Limb (tissue), 2 donors: ENCODE measurements around the gene LTBP1.
"Not testable (repeated sequence)": the region's sequence is repeated elsewhere in the genome, so short reads cannot be mapped to it uniquely, and the experiment has no call there.

Experiments
- DNase-seq, 2 donors: peaks; one replicate each; pipeline ENCODE4 v3.0.0-alpha.2; 2016; ENCODE audit errors: extremely low spot score in 2 of 2

The LTBP1 gene

GRCh38 chr2:32946314-32947075 is at the start of gene LTBP1:
LTBP1 (plus strand) TSS chr2:32946953; CDS start chr2:32947325, 372 bp downstream.
- DNase-seq = peak; percentile 64 to 85

- no peak for DNase-seq
Observed at GRCh38 chr2:32900246-32900973, 46.3 kb upstream of the LTBP1 start.

GRCh38 chr2:32901313-32901712 is 45.4 kb upstream of the LTBP1 start:
- no peak for DNase-seq

- DNase-seq = no peak
Observed at GRCh38 chr2:32902174-32902573, 44.6 kb upstream of the LTBP1 start.

- no peak for DNase-seq
Observed at GRCh38 chr2:32902986-32903385, 43.8 kb upstream of the LTBP1 start.

GRCh38 chr2:32904074-32904473 is 42.7 kb upstream of the LTBP1 start:
- no peak for DNase-seq

GRCh38 chr2:32904751-32905150 is 42.0 kb upstream of the LTBP1 start:
- DNase-seq = no peak

- no peak for DNase-seq
Observed at GRCh38 chr2:32905270-32905669, 41.5 kb upstream of the LTBP1 start.

GRCh38 chr2:32910883-32911598 is 35.7 kb upstream of the LTBP1 start:
- DNase-seq = no peak

GRCh38 chr2:32915694-32916093 is 31.1 kb upstream of the LTBP1 start:
- no peak for DNase-seq

- no peak for DNase-seq
Observed at GRCh38 chr2:32918774-32919173, 28.0 kb upstream of the LTBP1 start.

- DNase-seq = not testable (repeated sequence)
Observed at GRCh38 chr2:32919901-32920300, 26.9 kb upstream of the LTBP1 start.

- DNase-seq = not testable (repeated sequence)
Observed at GRCh38 chr2:32921486-32921885, 25.3 kb upstream of the LTBP1 start.

GRCh38 chr2:32922501-32922900 is 24.3 kb upstream of the LTBP1 start:
- no peak for DNase-seq

- peak in 1 of 2 donors; percentile 3 for DNase-seq
Observed at GRCh38 chr2:32923109-32923508, 23.6 kb upstream of the LTBP1 start.

- DNase-seq = no peak
Observed at GRCh38 chr2:32925283-32925815, 21.4 kb upstream of the LTBP1 start.

GRCh38 chr2:32925976-32926707 is 20.6 kb upstream of the LTBP1 start:
- DNase-seq = no peak

- peak in 1 of 2 donors; percentile 38 for DNase-seq
Observed at GRCh38 chr2:32926708-32927084, 20.1 kb upstream of the LTBP1 start.

- DNase-seq = no peak
Observed at GRCh38 chr2:32930436-32930835, 16.3 kb upstream of the LTBP1 start.

GRCh38 chr2:32931519-32931918 is 15.2 kb upstream of the LTBP1 start:
- no peak for DNase-seq
